ENCODE results near the gene POLA1.

POLA1 gene

GRCh38 chrX:25007059-25008053 lies 313.6 kb downstream of the POLA1 start:
- Histone ChIP-seq H3K27me3 (replicated peaks; ENCODE audit: insufficient read depth, low read length) (peaks cover 16% of the 10 kb centered on the region), H3K4me3 (ENCODE audit: low read length) (peak overlapping the region; percentile 15; the same call in 1 of the 2 replicates), H3K9ac (ENCODE audit: low read length) (no peak overlapping the region), H3K36me3 (replicated peaks; ENCODE audit: insufficient read depth, low read length) (no peaks in the 10 kb centered on the region), H3K4me1 (ENCODE audit: low read length) (no peaks in the 10 kb centered on the region), H3K9me3 (replicated peaks; ENCODE audit: insufficient read depth, low read length) (no peaks in the 10 kb centered on the region), H3K4me2 (ENCODE audit: low read depth, low read length) (peak overlapping the region; percentile 41), H4K20me1 (ENCODE audit: insufficient read depth, low read length) (no peaks in the 10 kb centered on the region), H2AFZ (ENCODE audit: low read length) (no peak overlapping the region), H3K79me2 (ENCODE audit: low read length) (no peaks in the 10 kb centered on the region), H3K9me2 (replicated peaks; ENCODE audit: insufficient read depth, low read length) (no peaks in the 10 kb centered on the region), H3K27ac (ENCODE audit: low read length) (no peak overlapping the region), H3F3A (ENCODE audit: insufficient read depth, low read length) (no peaks in the 10 kb centered on the region)
- no peak for DNase-seq
- no peak for TF ChIP-seq EZH2phosphoT487 (IDR thresholded peaks at IDR 0.05; ENCODE audit: low read length)
- TF ChIP-seq EZH2 (optimal IDR thresholded peaks at IDR 0.05; ENCODE audit: low read depth, low read length), result no peak
- no peak for TF ChIP-seq CTCF (IDR thresholded peaks at IDR 0.05; ENCODE audit: low read length)

GRCh38 chrX:25009407-25009806 lies 315.7 kb downstream of the POLA1 start:
- Histone ChIP-seq H3K36me3 (replicated peaks; ENCODE audit: insufficient read depth, low read length) (no peaks in the 10 kb centered on the region), H3K79me2 (ENCODE audit: low read length) (no peaks in the 10 kb centered on the region), H3K27me3 (replicated peaks; ENCODE audit: insufficient read depth, low read length) (peaks cover 16% of the 10 kb centered on the region), H4K20me1 (ENCODE audit: insufficient read depth, low read length) (no peaks in the 10 kb centered on the region), H3K27ac (ENCODE audit: low read length) (no peak overlapping the region), H3K4me1 (ENCODE audit: low read length) (no peaks in the 10 kb centered on the region), H3F3A (ENCODE audit: insufficient read depth, low read length) (no peaks in the 10 kb centered on the region), H3K4me2 (ENCODE audit: low read depth, low read length) (no peak overlapping the region), H3K4me3 (ENCODE audit: low read length) (no peak overlapping the region), H2AFZ (ENCODE audit: low read length) (no peak overlapping the region), H3K9ac (ENCODE audit: low read length) (no peak overlapping the region), H3K9me2 (replicated peaks; ENCODE audit: insufficient read depth, low read length) (no peaks in the 10 kb centered on the region), H3K9me3 (replicated peaks; ENCODE audit: insufficient read depth, low read length) (no peaks in the 10 kb centered on the region)
- TF ChIP-seq CTCF (IDR thresholded peaks at IDR 0.05; ENCODE audit: low read length), result no peak
- no peak for TF ChIP-seq EZH2phosphoT487 (IDR thresholded peaks at IDR 0.05; ENCODE audit: low read length)
- TF ChIP-seq EZH2 (optimal IDR thresholded peaks at IDR 0.05; ENCODE audit: low read depth, low read length), result no peak
- DNase-seq, result no peak

GRCh38 chrX:25010784-25011588 lies 317.3 kb downstream of the POLA1 start:
- Histone ChIP-seq H3K36me3 (replicated peaks; ENCODE audit: insufficient read depth, low read length) (no peaks in the 10 kb centered on the region), H3K9ac (ENCODE audit: low read length) (no peak overlapping the region), H3K4me2 (ENCODE audit: low read depth, low read length) (no peak overlapping the region), H2AFZ (ENCODE audit: low read length) (no peak overlapping the region), H3F3A (ENCODE audit: insufficient read depth, low read length) (no peaks in the 10 kb centered on the region), H3K27me3 (replicated peaks; ENCODE audit: insufficient read depth, low read length) (peaks cover 16% of the 10 kb centered on the region), H4K20me1 (ENCODE audit: insufficient read depth, low read length) (no peaks in the 10 kb centered on the region), H3K9me3 (replicated peaks; ENCODE audit: insufficient read depth, low read length) (no peaks in the 10 kb centered on the region), H3K4me3 (ENCODE audit: low read length) (no peak overlapping the region), H3K9me2 (replicated peaks; ENCODE audit: insufficient read depth, low read length) (no peaks in the 10 kb centered on the region), H3K79me2 (ENCODE audit: low read length) (no peaks in the 10 kb centered on the region), H3K27ac (ENCODE audit: low read length) (no peak overlapping the region), H3K4me1 (ENCODE audit: low read length) (no peaks in the 10 kb centered on the region)
- TF ChIP-seq EZH2 (optimal IDR thresholded peaks at IDR 0.05; ENCODE audit: low read depth, low read length) (no peak), CTCF (IDR thresholded peaks at IDR 0.05; ENCODE audit: low read length) (no peak), EZH2phosphoT487 (IDR thresholded peaks at IDR 0.05; ENCODE audit: low read length) (no peak)
- no peak for DNase-seq

All from MM.1S (cell line).